Aorta (tissue), 5 donors: Measurements from ENCODE around the gene CANT1. TPM values are rescaled to one million over a fixed set of nuclear protein-coding genes. Genes with fewer than 3 reads are reported as not detected.

ENCODE experiments used
- ATAC-seq: fragments of 200-7000 bp; cut with Tn5 transposase; one replicate; pipeline ENCODE4 v1.9.1; 2022; ENCODE audit warnings: moderate library complexity; ENCODE audit not compliant: low FRiP score
- DNase-seq, 2 donors: peaks; one replicate each; pipeline ENCODE4 v3.0.0-alpha.2; 2020
- H3K27ac ChIP-seq, 2 donors: one replicate each; pipeline ENCODE4 v1.5.1; 2013; ENCODE audit warnings: low read length in 2 of 2, mild to moderate bottlenecking in 2 of 2, moderate library complexity in 2 of 2, control low read depth in 1 of 2, inconsistent platforms in 1 of 2, low read depth in 1 of 2
- H3K27me3 ChIP-seq, 2 donors: one replicate each; pipeline ENCODE4 v1.6.1; 2013; ENCODE audit warnings: control low read depth in 1 of 2, low read length in 1 of 2, mild to moderate bottlenecking in 1 of 2, moderate library complexity in 1 of 2; ENCODE audit not compliant: insufficient read depth in 2 of 2, control insufficient read depth in 1 of 2
- H3K36me3 ChIP-seq, 2 donors: one replicate each; pipeline ENCODE4 v1.6.1; 2013; ENCODE audit warnings: control low read depth in 1 of 2, low read length in 1 of 2, mild to moderate bottlenecking in 1 of 2; ENCODE audit not compliant: insufficient read depth in 2 of 2, control insufficient read depth in 1 of 2
- H3K4me1 ChIP-seq, 2 donors: one replicate each; pipeline ENCODE4 v1.6.1; 2013; ENCODE audit warnings: low read length in 2 of 2, control low read depth in 1 of 2, mild to moderate bottlenecking in 1 of 2, moderate library complexity in 1 of 2; ENCODE audit not compliant: insufficient read depth in 2 of 2, control insufficient read depth in 1 of 2
- H3K4me3 ChIP-seq, 2 donors: one replicate each; pipeline ENCODE4 v1.5.1; 2013; ENCODE audit warnings: low read length in 2 of 2, control low read depth in 1 of 2, mild to moderate bottlenecking in 1 of 2
- H3K9me3 ChIP-seq: one replicate; pipeline ENCODE4 v1.6.1; 2013; ENCODE audit warnings: mild to moderate bottlenecking, low read length; ENCODE audit not compliant: control insufficient read depth
- WGBS, 2 donors: extraction: QIAGEN DNeasy Blood & Tissue Kit; methylation state at CpG; one replicate each; pipeline ENCODE4 v1.1.7; 2013; 5-methylcytosine and 5-hydroxymethylcytosine counted together
- intact Hi-C, 2 donors: fragments of 100-400 bp; cut with DNase I; formaldehyde crosslinking; loops; one replicate each; pipeline versions ENCODE4 v1.14.2 to v1.15.0; 2022
- long read RNA-seq, 2 donors: library from polyadenylated mRNA; unstranded; transcript quantifications; one replicate each; pipeline ENCODE4 v2.0.0, GENCODE V29; 2020 to 2021
- polyA plus RNA-seq, 2 donors: library from polyadenylated mRNA; stranded (reverse); fragments of 200-250 nt; gene quantifications; one replicate each; pipeline ENCODE4 v1.2.3, GENCODE V29; 2013
- total RNA-seq, 2 donors: library from RNA; stranded (reverse); fragmentation: NEBNext Ultra II Directional; extraction: Animal tissue kit (Norgen Biotek cat#: 25700); gene quantifications; one replicate each; pipeline ENCODE4 v1.2.1, GENCODE V29; 2021
- donor health status: healthy with polysubstance abuse.
- donor health status: Bipolar disorder and iron deficiency.
- donor health status: DM: no; HTN: no; CAD: no.
- donor health status: DM: no; HTN: no; CAD: no.
- donor health status: DM: yes; HTN: yes; CAD: no.

Gene CANT1
- total RNA-seq (10 to 100 TPM; 37.5 to 45.5 TPM), polyA plus RNA-seq (10 to 100 TPM; 11.0 to 14.5 TPM)
- long read RNA-seq, donor 1, partial matches to known transcripts: 4 of 21 reads
- long read RNA-seq, donor 1, other reads (novel, unspliced or antisense): 13 of 21 reads
- long read RNA-seq, donor 2, partial matches to known transcripts: 1 of 13 reads
- long read RNA-seq, donor 2, other reads (novel, unspliced or antisense): 9 of 13 reads

- Histone ChIP-seq H3K27ac (peak within 1 kb of the TSS in 1 of 2 donors; percentile 50), H3K27me3 (no peaks in the 10 kb centered on the region), H3K4me3 (peak within 1 kb of the TSS; percentile 76 to 98), H3K36me3 (no peaks in the 10 kb centered on the region), H3K4me1 (peaks cover 0 to 4% of the 10 kb centered on the region in 2 donors), H3K9me3 (no peaks in the 10 kb centered on the region)
- ATAC-seq: peak; percentile 96
- WGBS, 2 donors: 1% methylated on average over 34 to 73 of the region's 73 CpGs
- intact Hi-C loops: loop anchor here (10.0 kb wide), 1 partner anchor 385 kb away; no protein-coding TSS in a partner anchor
- DNase-seq: peak; percentile 91 to 95
These were observed at the start of gene CANT1 for GRCh38 chr17:79009397-79010303. Gene CANT1 (minus strand): TSS chr17:79009764. CDS start chr17:78997622, 12,142 bp downstream.

- Histone ChIP-seq H3K4me1 (peaks cover 0 to 4% of the 10 kb centered on the region in 2 donors), H3K9me3 (no peaks in the 10 kb centered on the region), H3K27ac (no peak overlapping the region), H3K27me3 (no peaks in the 10 kb centered on the region), H3K4me3 (no peak overlapping the region), H3K36me3 (no peaks in the 10 kb centered on the region)
- WGBS, 2 donors: 90 to 93% methylated on average over 10 of the region's 10 CpGs
- intact Hi-C loops: no loop called here
- peak; percentile 29 to 49 for DNase-seq
- ATAC-seq: no peak
These were observed 48.3 kb upstream of the CANT1 start for GRCh38 chr17:79057737-79058385.

- peak in 1 of 2 donors; percentile 14 for DNase-seq
- Histone ChIP-seq H3K4me3 (no peak overlapping the region), H3K27me3 (no peaks in the 10 kb centered on the region), H3K9me3 (no peaks in the 10 kb centered on the region), H3K36me3 (no peaks in the 10 kb centered on the region), H3K4me1 (peaks cover 0 to 5% of the 10 kb centered on the region in 2 donors), H3K27ac (peak overlapping the region in 1 of 2 donors; percentile 84)
- ATAC-seq: peak; percentile 63
- intact Hi-C loops: no loop called here
- 3 to 7% methylated on average over 5 of the region's 5 CpGs for WGBS, 2 donors
These were observed 45.6 kb upstream of the CANT1 start for GRCh38 chr17:79055197-79055596.

GRCh38 chr17:79054200-79054960 is 44.8 kb upstream of the CANT1 start:
- Histone ChIP-seq H3K9me3 (no peaks in the 10 kb centered on the region), H3K36me3 (no peaks in the 10 kb centered on the region), H3K4me1 (peaks cover 0 to 5% of the 10 kb centered on the region in 2 donors), H3K27me3 (no peaks in the 10 kb centered on the region), H3K27ac (peak overlapping the region; percentile 84 to 89), H3K4me3 (no peak overlapping the region)
- intact Hi-C loops: no loop called here
- ATAC-seq (no peak), DNase-seq (no peak)
- 63 to 64% methylated on average over 2 of the region's 2 CpGs for WGBS, 2 donors

- Histone ChIP-seq H3K27me3 (no peaks in the 10 kb centered on the region), H3K36me3 (no peaks in the 10 kb centered on the region), H3K4me1 (peaks cover 0 to 5% of the 10 kb centered on the region in 2 donors), H3K27ac (peak overlapping the region in 1 of 2 donors; percentile 42), H3K9me3 (no peaks in the 10 kb centered on the region), H3K4me3 (no peak overlapping the region)
- ATAC-seq (no peak), DNase-seq (peak; percentile 26 to 33)
- WGBS, 2 donors: 64 to 76% methylated on average over 2 of the region's 2 CpGs
- intact Hi-C loops: no loop called here
These were observed 43.8 kb upstream of the CANT1 start for GRCh38 chr17:79053251-79053925.

- WGBS, 2 donors: 93 to 97% methylated on average over 1 of the region's 1 CpG
- Histone ChIP-seq H3K27ac (no peak overlapping the region), H3K9me3 (no peaks in the 10 kb centered on the region), H3K4me1 (peaks cover 0 to 5% of the 10 kb centered on the region in 2 donors), H3K27me3 (no peaks in the 10 kb centered on the region), H3K4me3 (no peak overlapping the region), H3K36me3 (peaks cover 0 to 5% of the 10 kb centered on the region in 2 donors)
- DNase-seq (no peak), ATAC-seq (no peak)
- intact Hi-C loops: no loop called here
These were observed 42.6 kb upstream of the CANT1 start for GRCh38 chr17:79052131-79052530.

- peaks cover 0 to 5% of the 10 kb centered on the region in 2 donors for H3K4me1 ChIP-seq
- no peak overlapping the region for H3K4me3 ChIP-seq
- DNase-seq (peak; percentile 10 to 30), ATAC-seq (no peak)
- WGBS, 2 donors: 87 to 92% methylated on average over 6 of the region's 6 CpGs
- peaks cover 0 to 5% of the 10 kb centered on the region in 2 donors for H3K36me3 ChIP-seq
- H3K27ac ChIP-seq: no peak overlapping the region
- intact Hi-C loops: no loop called here
- H3K9me3 ChIP-seq: no peaks in the 10 kb centered on the region
- H3K27me3 ChIP-seq: no peaks in the 10 kb centered on the region
These were observed 41.7 kb upstream of the CANT1 start for GRCh38 chr17:79051306-79051705.
